A673 (cell line): ENCODE results near the gene SPG7.

Experiments
- EZH2 ChIP-seq: fragments of 200-600 bp; sonication (generic); IDR thresholded peaks from 2 replicates; pipeline ENCODE4 v1.6.1; 2017; ENCODE audit warnings: borderline replicate concordance, low read depth, mild to moderate bottlenecking, mixed read lengths, antibody characterized with exemption, low read length; ENCODE audit not compliant: poor library complexity, severe bottlenecking
- TF ChIP-seq, protein P1 (sequence below): fragments of 300-800, 200-600 bp; sonication (generic); conservative IDR thresholded peaks from 2 replicates; pipeline ENCODE4 v1.5.1; 2017; ENCODE audit warnings: low read depth, mild to moderate bottlenecking, antibody characterized with exemption, low read length, moderate library complexity, mixed read lengths

DNA sequence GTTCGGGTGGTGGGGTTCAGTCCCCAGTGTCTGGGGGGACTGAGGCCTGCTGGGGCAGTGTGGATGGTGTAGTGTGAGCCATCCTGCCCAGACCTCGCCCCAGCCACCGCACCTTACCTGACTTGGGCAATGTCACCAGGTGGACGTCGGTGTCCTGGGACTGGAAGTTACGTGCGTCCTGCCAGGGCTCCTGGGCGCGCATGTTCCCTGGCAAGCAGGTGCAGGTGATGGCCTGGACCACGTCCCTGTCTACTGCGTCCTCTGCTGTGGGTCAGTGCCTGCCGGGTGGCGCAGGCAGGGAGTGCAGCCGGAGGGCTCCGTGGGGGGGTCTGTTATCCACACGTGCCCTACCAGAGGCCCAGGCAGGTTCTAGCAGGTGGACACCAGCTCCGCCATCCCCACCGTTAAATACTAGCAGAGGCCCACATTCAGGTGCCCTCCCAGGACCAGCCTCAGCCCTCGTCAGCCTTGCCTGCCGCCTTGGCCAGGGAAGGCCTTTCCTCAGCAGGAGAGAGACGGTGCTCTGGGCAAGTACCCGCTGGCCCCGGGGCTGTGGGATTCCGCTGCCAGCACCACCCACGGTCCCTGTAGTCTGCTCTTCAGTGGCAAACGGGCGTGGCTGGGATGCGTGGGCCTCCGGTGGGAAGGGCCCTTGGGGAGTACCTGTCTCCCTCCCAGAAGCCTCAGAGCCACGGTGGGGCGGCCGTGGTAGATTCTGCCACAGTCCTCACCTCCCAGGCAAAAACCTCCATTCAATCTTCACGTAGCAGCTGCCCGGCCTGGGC is 97.2 kb downstream of the SPG7 start:
- TF ChIP-seq, protein P1, sequence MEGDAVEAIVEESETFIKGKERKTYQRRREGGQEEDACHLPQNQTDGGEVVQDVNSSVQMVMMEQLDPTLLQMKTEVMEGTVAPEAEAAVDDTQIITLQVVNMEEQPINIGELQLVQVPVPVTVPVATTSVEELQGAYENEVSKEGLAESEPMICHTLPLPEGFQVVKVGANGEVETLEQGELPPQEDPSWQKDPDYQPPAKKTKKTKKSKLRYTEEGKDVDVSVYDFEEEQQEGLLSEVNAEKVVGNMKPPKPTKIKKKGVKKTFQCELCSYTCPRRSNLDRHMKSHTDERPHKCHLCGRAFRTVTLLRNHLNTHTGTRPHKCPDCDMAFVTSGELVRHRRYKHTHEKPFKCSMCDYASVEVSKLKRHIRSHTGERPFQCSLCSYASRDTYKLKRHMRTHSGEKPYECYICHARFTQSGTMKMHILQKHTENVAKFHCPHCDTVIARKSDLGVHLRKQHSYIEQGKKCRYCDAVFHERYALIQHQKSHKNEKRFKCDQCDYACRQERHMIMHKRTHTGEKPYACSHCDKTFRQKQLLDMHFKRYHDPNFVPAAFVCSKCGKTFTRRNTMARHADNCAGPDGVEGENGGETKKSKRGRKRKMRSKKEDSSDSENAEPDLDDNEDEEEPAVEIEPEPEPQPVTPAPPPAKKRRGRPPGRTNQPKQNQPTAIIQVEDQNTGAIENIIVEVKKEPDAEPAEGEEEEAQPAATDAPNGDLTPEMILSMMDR, result no peak
- TF ChIP-seq EZH2, result no peak
